Measurements from ENCODE around the gene TMEM231. TPM values are rescaled to one million over a fixed set of nuclear protein-coding genes. Genes with fewer than 3 reads are reported as not detected.

TMEM231 gene
- total and polyA plus RNA-seq, 9 of the 15 experiments (the other 6 are each of a cell fraction or from before 2014, with no cell fraction given) = 1.6 to 27.6 (median 9.1) TPM

DNA sequence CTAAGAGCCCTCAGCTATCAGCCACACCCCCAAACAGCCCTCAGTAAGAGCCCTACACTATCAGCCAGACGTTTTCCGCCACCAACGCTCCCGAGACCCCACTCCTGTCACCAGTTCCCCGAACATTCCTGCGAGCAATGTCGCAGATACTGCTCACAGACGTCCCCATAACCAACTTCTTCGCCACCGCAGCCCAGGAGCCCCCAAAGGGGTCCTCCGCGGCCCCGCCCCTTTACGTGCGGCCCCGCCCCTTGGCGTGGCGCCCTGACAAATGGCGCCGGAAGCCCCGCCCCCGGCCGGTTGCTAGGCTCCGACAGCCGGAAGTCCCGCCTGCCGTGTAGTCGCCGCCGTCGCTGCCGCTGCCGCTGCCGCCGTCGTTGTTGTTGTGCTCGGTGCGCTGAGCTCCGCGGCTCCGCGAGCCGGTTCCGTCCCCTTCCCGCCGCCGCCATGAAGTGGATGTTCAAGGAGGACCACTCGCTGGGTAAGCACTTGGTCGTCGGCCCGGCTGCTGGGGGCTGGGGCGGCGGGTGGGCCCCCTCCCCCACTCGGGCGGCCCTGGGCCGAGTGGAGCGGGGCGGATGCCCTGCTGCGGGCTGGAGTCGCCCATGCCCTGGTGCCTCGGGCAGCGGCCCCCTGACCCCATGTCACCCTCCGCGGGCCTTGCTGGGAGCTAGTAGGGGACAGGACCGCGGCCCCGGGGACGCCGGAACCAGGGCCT, 10.1 kb upstream of the TMEM231 start, which contains the start of gene GABARAPL2 (continued):
- TF ChIP-seq MXI1 (IDR thresholded peaks at IDR 0.05; ENCODE audit: low read depth, low read length) (0 out of 2 replicates have a peak, but pooled peaks have one; percentile 9), HDAC3 (IDR thresholded peaks at IDR 0.05; ENCODE audit: borderline replicate concordance, partially characterized antibody) (no peak), MYNN (IDR thresholded peaks at IDR 0.05) (peak; percentile 89), MYNN (CRISPR knock-in tag; IDR thresholded peaks at IDR 0.05) (no peak), THRB (CRISPR knock-in tag; conservative IDR thresholded peaks at IDR 0.05) (no peak), EGR1 (conservative IDR thresholded peaks at IDR 0.05) (no peak), PCBP2 (IDR thresholded peaks at IDR 0.05; ENCODE audit: low read depth, low read length, poor library complexity, severe bottlenecking) (no peak)
- TF ChIP-seq, protein P1, sequence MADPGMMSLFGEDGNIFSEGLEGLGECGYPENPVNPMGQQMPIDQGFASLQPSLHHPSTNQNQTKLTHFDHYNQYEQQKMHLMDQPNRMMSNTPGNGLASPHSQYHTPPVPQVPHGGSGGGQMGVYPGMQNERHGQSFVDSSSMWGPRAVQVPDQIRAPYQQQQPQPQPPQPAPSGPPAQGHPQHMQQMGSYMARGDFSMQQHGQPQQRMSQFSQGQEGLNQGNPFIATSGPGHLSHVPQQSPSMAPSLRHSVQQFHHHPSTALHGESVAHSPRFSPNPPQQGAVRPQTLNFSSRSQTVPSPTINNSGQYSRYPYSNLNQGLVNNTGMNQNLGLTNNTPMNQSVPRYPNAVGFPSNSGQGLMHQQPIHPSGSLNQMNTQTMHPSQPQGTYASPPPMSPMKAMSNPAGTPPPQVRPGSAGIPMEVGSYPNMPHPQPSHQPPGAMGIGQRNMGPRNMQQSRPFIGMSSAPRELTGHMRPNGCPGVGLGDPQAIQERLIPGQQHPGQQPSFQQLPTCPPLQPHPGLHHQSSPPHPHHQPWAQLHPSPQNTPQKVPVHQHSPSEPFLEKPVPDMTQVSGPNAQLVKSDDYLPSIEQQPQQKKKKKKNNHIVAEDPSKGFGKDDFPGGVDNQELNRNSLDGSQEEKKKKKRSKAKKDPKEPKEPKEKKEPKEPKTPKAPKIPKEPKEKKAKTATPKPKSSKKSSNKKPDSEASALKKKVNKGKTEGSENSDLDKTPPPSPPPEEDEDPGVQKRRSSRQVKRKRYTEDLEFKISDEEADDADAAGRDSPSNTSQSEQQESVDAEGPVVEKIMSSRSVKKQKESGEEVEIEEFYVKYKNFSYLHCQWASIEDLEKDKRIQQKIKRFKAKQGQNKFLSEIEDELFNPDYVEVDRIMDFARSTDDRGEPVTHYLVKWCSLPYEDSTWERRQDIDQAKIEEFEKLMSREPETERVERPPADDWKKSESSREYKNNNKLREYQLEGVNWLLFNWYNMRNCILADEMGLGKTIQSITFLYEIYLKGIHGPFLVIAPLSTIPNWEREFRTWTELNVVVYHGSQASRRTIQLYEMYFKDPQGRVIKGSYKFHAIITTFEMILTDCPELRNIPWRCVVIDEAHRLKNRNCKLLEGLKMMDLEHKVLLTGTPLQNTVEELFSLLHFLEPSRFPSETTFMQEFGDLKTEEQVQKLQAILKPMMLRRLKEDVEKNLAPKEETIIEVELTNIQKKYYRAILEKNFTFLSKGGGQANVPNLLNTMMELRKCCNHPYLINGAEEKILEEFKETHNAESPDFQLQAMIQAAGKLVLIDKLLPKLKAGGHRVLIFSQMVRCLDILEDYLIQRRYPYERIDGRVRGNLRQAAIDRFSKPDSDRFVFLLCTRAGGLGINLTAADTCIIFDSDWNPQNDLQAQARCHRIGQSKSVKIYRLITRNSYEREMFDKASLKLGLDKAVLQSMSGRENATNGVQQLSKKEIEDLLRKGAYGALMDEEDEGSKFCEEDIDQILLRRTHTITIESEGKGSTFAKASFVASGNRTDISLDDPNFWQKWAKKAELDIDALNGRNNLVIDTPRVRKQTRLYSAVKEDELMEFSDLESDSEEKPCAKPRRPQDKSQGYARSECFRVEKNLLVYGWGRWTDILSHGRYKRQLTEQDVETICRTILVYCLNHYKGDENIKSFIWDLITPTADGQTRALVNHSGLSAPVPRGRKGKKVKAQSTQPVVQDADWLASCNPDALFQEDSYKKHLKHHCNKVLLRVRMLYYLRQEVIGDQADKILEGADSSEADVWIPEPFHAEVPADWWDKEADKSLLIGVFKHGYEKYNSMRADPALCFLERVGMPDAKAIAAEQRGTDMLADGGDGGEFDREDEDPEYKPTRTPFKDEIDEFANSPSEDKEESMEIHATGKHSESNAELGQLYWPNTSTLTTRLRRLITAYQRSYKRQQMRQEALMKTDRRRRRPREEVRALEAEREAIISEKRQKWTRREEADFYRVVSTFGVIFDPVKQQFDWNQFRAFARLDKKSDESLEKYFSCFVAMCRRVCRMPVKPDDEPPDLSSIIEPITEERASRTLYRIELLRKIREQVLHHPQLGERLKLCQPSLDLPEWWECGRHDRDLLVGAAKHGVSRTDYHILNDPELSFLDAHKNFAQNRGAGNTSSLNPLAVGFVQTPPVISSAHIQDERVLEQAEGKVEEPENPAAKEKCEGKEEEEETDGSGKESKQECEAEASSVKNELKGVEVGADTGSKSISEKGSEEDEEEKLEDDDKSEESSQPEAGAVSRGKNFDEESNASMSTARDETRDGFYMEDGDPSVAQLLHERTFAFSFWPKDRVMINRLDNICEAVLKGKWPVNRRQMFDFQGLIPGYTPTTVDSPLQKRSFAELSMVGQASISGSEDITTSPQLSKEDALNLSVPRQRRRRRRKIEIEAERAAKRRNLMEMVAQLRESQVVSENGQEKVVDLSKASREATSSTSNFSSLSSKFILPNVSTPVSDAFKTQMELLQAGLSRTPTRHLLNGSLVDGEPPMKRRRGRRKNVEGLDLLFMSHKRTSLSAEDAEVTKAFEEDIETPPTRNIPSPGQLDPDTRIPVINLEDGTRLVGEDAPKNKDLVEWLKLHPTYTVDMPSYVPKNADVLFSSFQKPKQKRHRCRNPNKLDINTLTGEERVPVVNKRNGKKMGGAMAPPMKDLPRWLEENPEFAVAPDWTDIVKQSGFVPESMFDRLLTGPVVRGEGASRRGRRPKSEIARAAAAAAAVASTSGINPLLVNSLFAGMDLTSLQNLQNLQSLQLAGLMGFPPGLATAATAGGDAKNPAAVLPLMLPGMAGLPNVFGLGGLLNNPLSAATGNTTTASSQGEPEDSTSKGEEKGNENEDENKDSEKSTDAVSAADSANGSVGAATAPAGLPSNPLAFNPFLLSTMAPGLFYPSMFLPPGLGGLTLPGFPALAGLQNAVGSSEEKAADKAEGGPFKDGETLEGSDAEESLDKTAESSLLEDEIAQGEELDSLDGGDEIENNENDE (IDR thresholded peaks at IDR 0.05; ENCODE audit: low read depth, low read length) = no peak
- TF ChIP-seq, protein P2, sequence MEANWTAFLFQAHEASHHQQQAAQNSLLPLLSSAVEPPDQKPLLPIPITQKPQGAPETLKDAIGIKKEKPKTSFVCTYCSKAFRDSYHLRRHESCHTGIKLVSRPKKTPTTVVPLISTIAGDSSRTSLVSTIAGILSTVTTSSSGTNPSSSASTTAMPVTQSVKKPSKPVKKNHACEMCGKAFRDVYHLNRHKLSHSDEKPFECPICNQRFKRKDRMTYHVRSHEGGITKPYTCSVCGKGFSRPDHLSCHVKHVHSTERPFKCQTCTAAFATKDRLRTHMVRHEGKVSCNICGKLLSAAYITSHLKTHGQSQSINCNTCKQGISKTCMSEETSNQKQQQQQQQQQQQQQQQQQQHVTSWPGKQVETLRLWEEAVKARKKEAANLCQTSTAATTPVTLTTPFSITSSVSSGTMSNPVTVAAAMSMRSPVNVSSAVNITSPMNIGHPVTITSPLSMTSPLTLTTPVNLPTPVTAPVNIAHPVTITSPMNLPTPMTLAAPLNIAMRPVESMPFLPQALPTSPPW (CRISPR knock-in tag; IDR thresholded peaks at IDR 0.05) = peak; percentile 78
